ENCODE data around the gene TDRD3.

GRCh38 chr13:60348097-60348496 lies 48.9 kb upstream of the TDRD3 start:
- TF ChIP-seq CTCF (IDR thresholded peaks at IDR 0.05): no peak
- TF ChIP-seq EZH2phosphoT487 (IDR thresholded peaks at IDR 0.05): no peak

Measured in neural progenitor cell (in vitro differentiated cells).